Mucosa of stomach (tissue), 1 donor: ENCODE measurements around the gene MACROD2.
"Not testable (repeated sequence)": the region's sequence is repeated elsewhere in the genome, so short reads cannot be mapped to it uniquely, and the experiment has no call there.

Experiments used
- H3K27me3 ChIP-seq: one replicate; pipeline ENCODE4 v1.7.0; 2013; ENCODE audit warnings: mild to moderate bottlenecking, low read length; ENCODE audit not compliant: control insufficient read depth, insufficient read depth
- H3K36me3 ChIP-seq: one replicate; pipeline ENCODE4 v1.7.0; 2013; ENCODE audit warnings: low read length; ENCODE audit not compliant: control insufficient read depth, insufficient read depth
- H3K4me1 ChIP-seq: one replicate; pipeline ENCODE4 v1.7.0; 2013; ENCODE audit warnings: mild to moderate bottlenecking, low read length; ENCODE audit not compliant: control insufficient read depth, insufficient read depth
- H3K4me3 ChIP-seq: one replicate; pipeline ENCODE4 v1.7.0; 2013; ENCODE audit warnings: low read length
- H3K9ac ChIP-seq: one replicate; pipeline ENCODE4 v1.7.0; 2013; ENCODE audit warnings: mild to moderate bottlenecking, low read length, moderate library complexity
- H3K9me3 ChIP-seq: one replicate; pipeline ENCODE4 v1.7.0; 2013; ENCODE audit warnings: mild to moderate bottlenecking, low read length, moderate library complexity; ENCODE audit not compliant: control insufficient read depth
- donor health status: Pancreatic carcinoma.

Gene MACROD2

DNA sequence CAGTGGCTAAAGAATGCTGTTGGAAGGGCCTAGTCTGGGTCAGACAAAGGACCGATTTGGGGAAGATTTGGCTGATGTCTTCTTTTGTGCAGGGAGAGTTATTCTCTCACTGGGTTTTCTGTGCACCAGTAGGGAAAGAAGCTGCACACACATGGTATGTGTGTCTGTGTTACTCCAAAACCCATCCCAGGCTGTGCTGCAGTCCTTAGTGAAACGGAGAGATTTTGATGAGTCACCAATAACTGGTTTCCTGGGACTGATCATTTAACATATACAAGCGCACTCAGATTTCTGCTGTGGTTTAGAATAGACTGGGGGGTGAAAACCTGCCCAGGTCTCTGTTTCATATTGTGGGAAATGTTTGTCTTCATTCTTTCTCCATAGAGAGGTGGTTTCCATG lies 1528.1 kb downstream of the MACROD2 start:
- no peaks in the 10 kb centered on the region for H3K4me1 ChIP-seq
- no peak overlapping the region for H3K9ac ChIP-seq
- H3K36me3 ChIP-seq, result no peaks in the 10 kb centered on the region
- H3K4me3 ChIP-seq, result no peak overlapping the region
- H3K9me3 ChIP-seq, result no peaks in the 10 kb centered on the region
- no peaks in the 10 kb centered on the region for H3K27me3 ChIP-seq

DNA sequence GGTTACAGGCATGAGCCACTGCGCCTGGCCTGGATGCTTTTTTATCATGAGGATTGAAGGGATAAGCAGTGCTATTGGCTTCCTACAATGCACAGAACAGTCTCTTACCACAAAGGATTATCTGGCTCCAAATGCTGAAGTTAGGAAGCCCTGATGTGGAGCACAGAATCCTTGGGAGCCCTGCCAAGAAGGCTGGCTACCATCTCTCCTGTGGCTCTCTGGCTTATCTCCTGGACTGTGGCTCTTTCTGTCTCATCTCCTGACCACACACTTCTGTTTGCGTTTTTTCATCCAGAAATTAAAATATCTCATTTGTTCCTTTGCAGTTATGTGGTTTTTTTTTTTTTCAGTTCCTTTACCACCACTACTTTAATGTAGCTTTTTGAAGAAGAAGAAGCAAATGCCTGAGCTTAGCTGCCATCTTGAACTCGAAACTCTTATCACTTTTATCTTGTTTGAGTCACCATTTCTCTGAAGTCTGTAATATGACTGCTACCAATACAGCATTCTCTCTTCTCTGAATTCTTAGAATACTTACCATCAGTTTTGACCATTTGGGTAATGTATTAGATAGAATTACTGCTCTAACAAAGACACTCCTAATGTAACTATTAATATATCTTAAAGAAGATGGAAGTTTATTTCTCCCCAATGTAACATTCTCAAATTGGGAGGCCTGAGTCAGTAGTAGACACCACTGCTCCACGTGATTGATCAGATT lies 1533.2 kb downstream of the MACROD2 start:
- Histone ChIP-seq H3K36me3 (no peaks in the 10 kb centered on the region), H3K4me3 (no peak overlapping the region)

DNA sequence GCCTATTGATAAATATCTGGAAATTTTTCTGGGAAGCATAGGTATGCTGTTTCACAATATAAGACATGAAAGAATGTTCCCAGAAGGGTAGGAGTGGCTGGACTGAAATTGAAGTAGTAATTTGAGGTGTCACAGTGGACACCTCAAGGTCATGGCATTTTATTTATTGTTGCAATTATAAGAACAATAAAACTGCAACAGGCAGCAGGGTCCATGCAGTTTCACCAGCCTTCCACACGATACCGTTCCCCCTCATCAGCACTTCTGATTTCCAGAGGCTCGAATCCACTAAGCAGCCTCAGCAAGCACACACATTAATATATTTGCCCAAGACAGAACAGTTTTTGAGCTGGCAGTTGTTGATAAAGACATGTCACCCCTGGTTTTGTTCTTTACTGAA lies 1540.5 kb downstream of the MACROD2 start:
- no peak overlapping the region for H3K4me3 ChIP-seq
- no peaks in the 10 kb centered on the region for H3K36me3 ChIP-seq
- no peak overlapping the region for H3K9ac ChIP-seq
- H3K27me3 ChIP-seq, result no peaks in the 10 kb centered on the region
- H3K4me1 ChIP-seq, result no peaks in the 10 kb centered on the region
- no peaks in the 10 kb centered on the region for H3K9me3 ChIP-seq

More for the DNA sequence above, 1533.2 kb downstream of the MACROD2 start:
- Histone ChIP-seq H3K27me3 (no peaks in the 10 kb centered on the region), H3K4me1 (no peaks in the 10 kb centered on the region), H3K9ac (no peak overlapping the region), H3K9me3 (no peaks in the 10 kb centered on the region)

DNA sequence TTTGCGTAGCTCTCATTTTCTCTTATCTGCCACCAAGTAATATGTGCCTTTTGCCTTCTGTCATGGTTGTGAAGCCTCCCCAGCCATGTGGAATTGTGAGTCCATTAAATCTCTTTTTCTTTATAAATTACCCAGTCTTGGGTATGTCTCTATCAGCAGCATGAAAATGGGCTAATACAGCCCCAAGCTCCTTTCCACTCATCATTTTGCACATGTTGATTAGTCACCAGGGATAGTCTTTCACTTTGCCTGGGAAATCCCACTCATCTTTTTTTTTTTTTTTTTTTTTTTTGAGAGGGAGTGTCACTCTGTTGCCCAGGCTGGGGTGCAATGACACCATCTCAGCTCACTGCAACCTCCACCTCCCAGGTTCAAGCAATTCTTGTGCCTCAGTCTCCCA lies 1541.9 kb downstream of the MACROD2 start:
- H3K4me1 ChIP-seq, H3K9ac ChIP-seq, H3K27me3 ChIP-seq, H3K4me3 ChIP-seq, H3K36me3 ChIP-seq, H3K9me3 ChIP-seq: not testable (repeated sequence)

DNA sequence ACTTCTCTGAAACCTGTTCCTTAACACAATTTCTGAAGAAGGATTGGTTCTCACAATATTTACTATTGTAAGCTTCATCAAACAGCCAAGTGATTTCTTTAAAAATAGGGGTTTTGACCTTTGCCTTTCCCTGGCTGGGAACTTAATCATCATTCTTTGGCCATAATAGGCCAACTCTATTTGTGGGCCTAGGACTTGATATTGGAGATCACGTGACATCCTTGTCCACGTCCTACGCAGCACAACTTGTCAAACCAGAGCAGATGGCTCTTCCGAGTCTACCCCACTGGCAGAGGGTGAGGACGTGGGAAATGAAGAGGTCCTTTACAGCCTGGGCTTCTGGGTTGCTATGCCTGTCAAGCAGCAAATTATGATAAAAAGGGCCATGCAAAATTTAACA lies 1547.3 kb downstream of the MACROD2 start:
- H3K4me3 ChIP-seq, result no peak overlapping the region
- H3K36me3 ChIP-seq, result no peaks in the 10 kb centered on the region
- H3K9ac ChIP-seq, result no peak overlapping the region
- no peaks in the 10 kb centered on the region for H3K27me3 ChIP-seq
- no peaks in the 10 kb centered on the region for H3K4me1 ChIP-seq
- H3K9me3 ChIP-seq, result no peaks in the 10 kb centered on the region

DNA sequence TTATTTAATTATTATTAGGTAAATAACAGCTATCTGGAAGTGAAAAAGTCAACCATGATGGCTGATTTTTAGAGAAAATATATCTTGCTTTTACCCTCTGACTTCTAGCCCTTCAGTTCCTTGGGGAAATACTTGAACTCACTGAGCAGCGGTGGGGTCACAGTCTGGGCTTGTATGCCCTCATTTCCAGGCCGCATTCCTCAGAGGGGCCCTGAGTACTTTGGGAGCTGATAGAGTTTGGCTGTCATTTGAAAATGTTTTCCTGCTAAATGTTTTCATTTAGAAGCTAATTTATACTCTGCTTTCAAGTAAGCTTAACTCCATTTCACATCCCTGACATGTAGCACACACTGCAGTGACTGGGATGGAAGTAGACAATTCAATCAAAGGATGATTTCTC lies 1549.4 kb downstream of the MACROD2 start:
- Histone ChIP-seq H3K4me3 (no peak overlapping the region), H3K4me1 (no peaks in the 10 kb centered on the region), H3K27me3 (no peaks in the 10 kb centered on the region), H3K36me3 (no peaks in the 10 kb centered on the region), H3K9ac (no peak overlapping the region), H3K9me3 (no peaks in the 10 kb centered on the region)

DNA sequence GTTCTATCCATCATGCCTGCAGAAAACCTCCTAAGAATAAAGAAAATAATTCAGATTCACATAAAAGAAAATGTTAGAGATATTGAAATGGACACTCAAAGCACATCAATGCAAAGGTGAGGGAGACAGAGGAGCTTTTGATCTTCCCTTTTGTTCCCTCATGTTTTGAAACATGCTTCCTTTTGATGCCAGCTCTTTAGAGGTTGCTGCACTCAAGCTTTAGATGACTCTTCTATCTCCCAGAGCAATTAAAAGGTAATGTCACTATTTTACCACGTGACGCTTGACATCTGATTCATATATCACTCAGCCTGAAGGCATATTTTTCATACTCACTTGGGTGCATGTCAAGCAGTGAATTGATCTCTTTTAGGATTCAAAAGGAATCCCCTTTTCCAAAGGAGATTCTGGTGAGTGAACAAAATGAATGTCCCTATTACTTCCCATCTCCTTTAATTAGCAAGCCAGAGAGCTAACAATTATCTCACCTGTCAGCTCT lies 1551.3 kb downstream of the MACROD2 start:
- Histone ChIP-seq H3K9me3 (no peaks in the 10 kb centered on the region), H3K27me3 (no peaks in the 10 kb centered on the region), H3K4me1 (no peaks in the 10 kb centered on the region), H3K9ac (no peak overlapping the region), H3K36me3 (no peaks in the 10 kb centered on the region), H3K4me3 (no peak overlapping the region)

DNA sequence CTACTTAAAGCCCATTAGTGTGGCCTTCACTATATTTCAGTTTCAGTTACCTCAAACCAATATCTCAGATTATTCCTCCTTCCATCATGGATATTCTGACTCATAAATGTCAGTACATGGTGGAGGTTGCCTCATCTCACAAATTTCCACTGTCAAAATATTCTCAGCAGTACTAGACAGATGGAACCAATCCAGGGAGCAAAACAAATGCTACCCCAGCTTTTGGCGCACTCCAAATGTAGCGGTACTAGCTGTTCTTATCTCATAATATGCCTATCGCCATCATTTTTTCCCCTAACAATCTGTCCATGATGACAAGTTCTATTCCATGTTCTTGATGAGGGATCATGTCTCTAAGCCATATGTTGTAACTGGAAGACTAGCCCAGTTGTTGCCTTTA lies 1551.8 kb downstream of the MACROD2 start:
- Histone ChIP-seq H3K4me3 (no peak overlapping the region), H3K27me3 (no peaks in the 10 kb centered on the region), H3K36me3 (no peaks in the 10 kb centered on the region), H3K9ac (no peak overlapping the region), H3K4me1 (no peaks in the 10 kb centered on the region), H3K9me3 (no peaks in the 10 kb centered on the region)

DNA sequence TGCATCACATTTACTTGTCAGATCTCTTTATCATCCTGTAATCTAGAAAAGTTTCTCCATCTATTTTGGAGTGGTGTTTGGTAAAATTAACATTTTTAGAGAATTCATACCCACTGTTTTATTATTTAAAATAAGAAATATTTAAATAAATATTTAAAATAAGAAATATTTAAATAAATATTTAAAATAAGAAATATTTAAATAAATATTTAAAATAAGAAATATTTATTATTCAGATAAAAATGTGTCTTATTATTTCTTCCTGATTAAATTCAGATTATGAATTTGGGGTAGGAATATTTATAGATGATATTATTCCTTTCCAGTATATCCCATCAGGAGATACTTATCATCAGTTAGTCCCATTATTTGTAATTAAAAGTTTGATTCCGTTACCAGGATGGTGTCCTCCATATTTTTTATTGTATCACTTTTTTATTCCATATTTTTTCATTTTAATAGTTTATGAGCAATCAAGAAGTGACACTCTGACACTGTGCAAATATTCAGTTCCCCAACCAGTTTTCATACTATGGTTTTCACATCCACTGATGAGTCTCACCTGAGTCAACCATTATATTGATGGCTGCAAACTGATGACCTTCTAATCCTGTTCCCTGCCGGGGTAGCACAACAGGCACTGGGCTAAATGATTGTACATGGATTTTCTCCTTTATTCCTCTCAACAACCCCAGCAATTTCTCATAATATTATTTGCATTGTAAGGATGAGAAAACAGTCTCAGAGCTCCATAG lies 1555.0 kb downstream of the MACROD2 start:
- Histone ChIP-seq H3K27me3 (no peaks in the 10 kb centered on the region), H3K4me1 (no peaks in the 10 kb centered on the region), H3K9me3 (no peaks in the 10 kb centered on the region), H3K4me3 (no peak overlapping the region), H3K9ac (no peak overlapping the region), H3K36me3 (no peaks in the 10 kb centered on the region)

DNA sequence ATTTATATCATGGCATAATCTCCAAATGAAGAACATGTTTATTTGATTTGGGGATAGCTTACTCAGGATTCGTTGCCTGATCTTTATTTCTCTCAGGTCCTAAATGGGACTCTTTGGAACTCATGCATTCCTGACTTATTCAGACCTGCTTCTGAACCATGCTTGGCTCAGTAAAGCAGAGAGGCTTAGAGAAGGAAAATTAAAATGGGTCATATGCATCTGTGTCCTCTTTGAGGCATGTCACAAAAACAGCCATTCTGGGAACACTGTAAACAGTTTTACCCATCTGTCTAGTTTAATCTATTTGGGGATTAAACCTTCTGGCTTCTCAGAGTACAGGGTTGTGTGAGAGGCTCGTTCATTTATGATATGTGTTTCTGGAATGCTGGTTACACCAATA lies 1560.6 kb downstream of the MACROD2 start:
- Histone ChIP-seq H3K4me3 (no peak overlapping the region), H3K9ac (no peak overlapping the region), H3K27me3 (no peaks in the 10 kb centered on the region), H3K4me1 (no peaks in the 10 kb centered on the region), H3K9me3 (no peaks in the 10 kb centered on the region), H3K36me3 (no peaks in the 10 kb centered on the region)

DNA sequence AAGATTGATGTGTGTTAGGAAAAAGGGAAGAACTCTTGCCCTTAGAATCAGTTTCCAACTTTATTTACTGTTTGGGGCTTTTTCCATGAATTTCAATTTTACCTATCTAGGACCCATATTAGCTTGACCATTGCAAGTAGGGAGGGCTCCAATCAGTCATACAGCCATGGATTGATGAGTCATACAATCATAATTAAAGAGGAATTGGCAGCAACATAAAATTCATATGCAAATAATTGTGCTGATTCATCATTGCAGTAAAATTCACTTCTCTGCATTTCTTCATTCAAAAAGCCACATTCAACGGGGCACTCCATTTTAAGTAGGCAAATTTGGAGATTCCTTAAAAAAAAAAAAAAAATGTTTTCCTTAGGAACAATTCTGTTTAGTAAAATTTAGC lies 1561.6 kb downstream of the MACROD2 start:
- no peaks in the 10 kb centered on the region for H3K36me3 ChIP-seq
- no peak overlapping the region for H3K4me3 ChIP-seq
- no peaks in the 10 kb centered on the region for H3K27me3 ChIP-seq
- H3K4me1 ChIP-seq, result no peaks in the 10 kb centered on the region
- no peaks in the 10 kb centered on the region for H3K9me3 ChIP-seq
- no peak overlapping the region for H3K9ac ChIP-seq

DNA sequence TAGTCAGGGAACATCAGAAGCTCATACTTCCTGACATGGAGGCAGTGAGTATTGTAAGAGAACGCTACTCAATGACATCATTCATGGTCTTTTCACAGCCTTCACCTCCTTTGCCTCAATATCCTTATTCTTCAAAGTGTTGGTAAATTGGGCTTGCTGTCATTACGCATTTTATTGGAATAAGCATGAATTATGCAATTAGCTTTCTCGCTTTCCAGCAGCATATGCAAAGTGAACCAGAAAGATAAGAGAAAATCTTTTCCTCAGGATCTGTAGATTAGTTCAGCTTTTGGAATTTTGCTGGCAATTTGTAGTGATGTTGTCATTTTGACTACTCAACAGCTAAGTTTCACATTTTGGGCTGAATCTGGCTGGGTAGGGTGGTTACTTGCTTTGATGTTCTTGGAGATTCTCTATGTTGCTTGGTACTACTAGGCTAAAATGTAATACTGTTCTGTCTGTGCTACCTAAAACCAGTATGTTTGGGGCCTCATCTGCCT lies 1565.8 kb downstream of the MACROD2 start:
- H3K9me3 ChIP-seq, result no peaks in the 10 kb centered on the region
- no peaks in the 10 kb centered on the region for H3K4me1 ChIP-seq
- H3K27me3 ChIP-seq, result no peaks in the 10 kb centered on the region
- H3K4me3 ChIP-seq, result no peak overlapping the region
- H3K36me3 ChIP-seq, result no peaks in the 10 kb centered on the region
- no peak overlapping the region for H3K9ac ChIP-seq
